HEK293T (cell line): ENCODE data around the gene PAPPA.

Source experiments
- ARNT ChIP-seq: fragments of 450-650 bp; IDR thresholded peaks from 2 replicates; pipeline ENCODE4 v1.6.1; 2017; ENCODE audit warnings: mild to moderate bottlenecking
- BHLHE40 ChIP-seq: fragments of 450-650 bp; IDR thresholded peaks from 2 replicates; pipeline ENCODE4 v1.6.1; 2016; ENCODE audit warnings: mild to moderate bottlenecking, moderate library complexity, borderline replicate concordance
- FOXK2 ChIP-seq: fragments of 450-650 bp; IDR thresholded peaks from 2 replicates; pipeline ENCODE4 v1.6.1; 2016; ENCODE audit warnings: mild to moderate bottlenecking
- FOXM1 ChIP-seq: fragments of 450-650 bp; IDR thresholded peaks from 2 replicates; pipeline ENCODE4 v1.6.1; 2017; ENCODE audit warnings: mild to moderate bottlenecking, borderline replicate concordance
- HDGF ChIP-seq: fragments of 450-650 bp; IDR thresholded peaks from 2 replicates; pipeline ENCODE4 v1.6.1; 2017; ENCODE audit warnings: antibody characterized with exemption, borderline replicate concordance
- SP1 ChIP-seq: fragments of 450-650 bp; IDR thresholded peaks from 2 replicates; pipeline ENCODE4 v1.6.1; 2017
- SUZ12 ChIP-seq: fragments of 450-650 bp; IDR thresholded peaks from 2 replicates; pipeline ENCODE4 v1.6.1; 2016; ENCODE audit warnings: mild to moderate bottlenecking

- TF ChIP-seq BHLHE40: no peak
- no peak for TF ChIP-seq SUZ12
- TF ChIP-seq FOXM1: no peak
- no peak for TF ChIP-seq ARNT
- TF ChIP-seq SP1: no peak
- TF ChIP-seq FOXK2: no peak
- TF ChIP-seq HDGF: no peak
Measured at GRCh38 chr9:116406469-116406868, 252.9 kb downstream of the PAPPA start.
